ENCODE data around the gene STON1. TPM values are rescaled to one million over a fixed set of nuclear protein-coding genes. Genes with fewer than 3 reads are reported as not detected.

Gene STON1
- total RNA-seq, 1 donor from 2014 or later, result 0.88 TPM

DNA sequence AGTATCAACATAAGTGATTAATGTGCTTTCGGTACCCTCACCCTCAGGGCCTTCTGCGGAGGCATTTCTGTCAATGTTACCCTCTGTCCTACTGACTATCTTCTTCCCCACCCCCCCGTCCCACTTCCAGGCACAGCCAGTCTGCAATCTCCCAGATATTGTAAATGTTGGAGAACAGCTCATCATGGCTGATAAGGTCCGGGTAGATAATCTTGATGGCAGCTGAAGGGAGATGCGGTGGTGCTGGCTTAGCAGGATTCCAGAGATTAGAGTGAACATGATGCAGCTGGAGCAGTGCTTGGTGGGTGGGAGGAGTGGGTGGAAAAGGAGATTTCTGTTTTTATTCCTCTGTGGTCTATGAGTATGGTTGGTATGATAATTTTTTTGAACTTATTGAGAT lies 103.2 kb downstream of the STON1 start:
- no peak overlapping the region for H3K4me3 ChIP-seq (ENCODE audit: low read depth, low read length)
- H3K36me3 ChIP-seq (ENCODE audit: control insufficient read depth, insufficient read depth, low read length), result no peaks in the 10 kb centered on the region
- no peak for DNase-seq (ENCODE audit: low read depth)
- H3K27me3 ChIP-seq (ENCODE audit: control insufficient read depth, insufficient read depth, low read length), result no peaks in the 10 kb centered on the region
- TF ChIP-seq, protein P1, sequence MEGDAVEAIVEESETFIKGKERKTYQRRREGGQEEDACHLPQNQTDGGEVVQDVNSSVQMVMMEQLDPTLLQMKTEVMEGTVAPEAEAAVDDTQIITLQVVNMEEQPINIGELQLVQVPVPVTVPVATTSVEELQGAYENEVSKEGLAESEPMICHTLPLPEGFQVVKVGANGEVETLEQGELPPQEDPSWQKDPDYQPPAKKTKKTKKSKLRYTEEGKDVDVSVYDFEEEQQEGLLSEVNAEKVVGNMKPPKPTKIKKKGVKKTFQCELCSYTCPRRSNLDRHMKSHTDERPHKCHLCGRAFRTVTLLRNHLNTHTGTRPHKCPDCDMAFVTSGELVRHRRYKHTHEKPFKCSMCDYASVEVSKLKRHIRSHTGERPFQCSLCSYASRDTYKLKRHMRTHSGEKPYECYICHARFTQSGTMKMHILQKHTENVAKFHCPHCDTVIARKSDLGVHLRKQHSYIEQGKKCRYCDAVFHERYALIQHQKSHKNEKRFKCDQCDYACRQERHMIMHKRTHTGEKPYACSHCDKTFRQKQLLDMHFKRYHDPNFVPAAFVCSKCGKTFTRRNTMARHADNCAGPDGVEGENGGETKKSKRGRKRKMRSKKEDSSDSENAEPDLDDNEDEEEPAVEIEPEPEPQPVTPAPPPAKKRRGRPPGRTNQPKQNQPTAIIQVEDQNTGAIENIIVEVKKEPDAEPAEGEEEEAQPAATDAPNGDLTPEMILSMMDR (IDR thresholded peaks at IDR 0.05; ENCODE audit: insufficient read depth, low read length, poor library complexity, severe bottlenecking), result no peak

- no peak for DNase-seq (ENCODE audit: low read depth)
- H3K36me3 ChIP-seq (ENCODE audit: control insufficient read depth, insufficient read depth, low read length), result no peaks in the 10 kb centered on the region
- TF ChIP-seq, protein P1 (IDR thresholded peaks at IDR 0.05; ENCODE audit: insufficient read depth, low read length, poor library complexity, severe bottlenecking), result no peak
- H3K4me3 ChIP-seq (ENCODE audit: low read depth, low read length), result no peak overlapping the region
- no peaks in the 10 kb centered on the region for H3K27me3 ChIP-seq (ENCODE audit: control insufficient read depth, insufficient read depth, low read length)
Observed at GRCh38 chr2:48635786-48636185, 105.8 kb downstream of the STON1 start.

- TF ChIP-seq, protein P1 (IDR thresholded peaks at IDR 0.05; ENCODE audit: insufficient read depth, low read length, poor library complexity, severe bottlenecking), result no peak
- no peaks in the 10 kb centered on the region for H3K27me3 ChIP-seq (ENCODE audit: control insufficient read depth, insufficient read depth, low read length)
- H3K36me3 ChIP-seq (ENCODE audit: control insufficient read depth, insufficient read depth, low read length), result no peaks in the 10 kb centered on the region
- no peak overlapping the region for H3K4me3 ChIP-seq (ENCODE audit: low read depth, low read length)
- DNase-seq (ENCODE audit: low read depth), result no peak
Observed at GRCh38 chr2:48638261-48638660, 108.3 kb downstream of the STON1 start.

Other genes with a start within 250 kb of the STON1 start
- 24.7 and 26.2 TPM in 2 replicates for gene FOXN2, start 215.5 kb upstream of the STON1 start, total RNA-seq
- gene PPP1R21, start 89.4 kb upstream of the STON1 start, total RNA-seq, result 23.6 and 37.4 TPM in 2 replicates
- gene GTF2A1L, start 87.7 kb downstream of the STON1 start, total RNA-seq, result 0.67 TPM in 1 of 2 replicates, not detected in the other
- not detected in 2 replicates for gene LHCGR, start 225.6 kb downstream of the STON1 start, total RNA-seq